HepG2 (cell line): ENCODE measurements around the gene OR13J1. TPM values are rescaled to one million over a fixed set of nuclear protein-coding genes. Genes with fewer than 3 reads are reported as not detected.

ENCODE experiments used
- ADNP ChIP-seq: sonication (generic); formaldehyde crosslinking; IDR thresholded peaks from 2 replicates; pipeline ENCODE4 v1.4.0; 2020; ENCODE audit warnings: missing genetic modification reagents
- AGO2 ChIP-seq: fragments of 200-400 bp; formaldehyde crosslinking; optimal IDR thresholded peaks from 2 replicates; pipeline ENCODE3; 2017; ENCODE audit warnings: mild to moderate bottlenecking, low read depth, low read length, moderate library complexity
- BCL3 ChIP-seq: sonication (generic); formaldehyde crosslinking; IDR thresholded peaks from 2 replicates; pipeline ENCODE4 v1.5.1; 2020; ENCODE audit warnings: mild to moderate bottlenecking, missing genetic modification reagents, moderate library complexity
- FIP1L1 ChIP-seq: fragments of 200-400 bp; formaldehyde crosslinking; IDR thresholded peaks from 2 replicates; pipeline ENCODE4 v1.6.1; 2018; ENCODE audit warnings: low read depth, mild to moderate bottlenecking, low read length, moderate library complexity, borderline replicate concordance; ENCODE audit not compliant: insufficient read depth
- FOXK1 ChIP-seq: sonication (generic); formaldehyde crosslinking; IDR thresholded peaks from 2 replicates; pipeline ENCODE4 v1.4.0; 2020; ENCODE audit warnings: low read depth, missing genetic modification reagents, borderline replicate concordance
- HIVEP1 ChIP-seq: sonication (generic); formaldehyde crosslinking; IDR thresholded peaks from 2 replicates; pipeline ENCODE4 v1.4.0; 2020; ENCODE audit warnings: mild to moderate bottlenecking, missing genetic modification reagents
- JUN ChIP-seq: sonication (generic); formaldehyde crosslinking; IDR thresholded peaks from 2 replicates; pipeline ENCODE4 v1.4.0; 2020; ENCODE audit warnings: mild to moderate bottlenecking, missing genetic modification reagents
- MEIS2 ChIP-seq: sonication (generic); formaldehyde crosslinking; IDR thresholded peaks from 2 replicates; pipeline ENCODE4 v1.9.0; 2021; ENCODE audit warnings: mild to moderate bottlenecking, missing genetic modification reagents
- NCOR1 ChIP-seq: fragments of 200-600 bp; sonication (generic); IDR thresholded peaks from 2 replicates; pipeline ENCODE4 v1.7.0; 2017; ENCODE audit warnings: antibody characterized with exemption, low read length, borderline replicate concordance
- NKX3-1 ChIP-seq: sonication (generic); formaldehyde crosslinking; IDR thresholded peaks from 2 replicates; pipeline ENCODE4 v1.5.0; 2020; ENCODE audit warnings: missing genetic modification reagents
- NR2F6 ChIP-seq, 2 experiments: IDR thresholded peaks; 2 replicates each; pipeline ENCODE4 v1.6.1; 2016; ENCODE audit warnings: antibody characterized with exemption in 1 of 2, mild to moderate bottlenecking in 1 of 2
- RAD51 ChIP-seq: fragments of 450-650 bp; IDR thresholded peaks from 2 replicates; pipeline ENCODE4 v1.6.1; 2016; ENCODE audit warnings: borderline replicate concordance
- ZEB1 ChIP-seq: IDR thresholded peaks from 2 replicates; pipeline ENCODE4 v1.6.1; 2012; ENCODE audit warnings: mild to moderate bottlenecking, low read depth, inconsistent platforms; ENCODE audit not compliant: insufficient replicate concordance
- ZFP36 ChIP-seq: fragments of 150-350 bp; IDR thresholded peaks from 2 replicates; pipeline ENCODE4 v1.6.1; 2018; ENCODE audit warnings: borderline replicate concordance, low read length, low read depth; ENCODE audit not compliant: partially characterized antibody
- ZNF501 ChIP-seq: sonication (generic); formaldehyde crosslinking; IDR thresholded peaks from 2 replicates; pipeline ENCODE4 v1.5.1; 2020; ENCODE audit warnings: mild to moderate bottlenecking, moderate library complexity, missing genetic modification reagents
- ZNF552 ChIP-seq: sonication (generic); formaldehyde crosslinking; IDR thresholded peaks from 2 replicates; pipeline ENCODE4 v1.9.0; 2022; ENCODE audit warnings: missing genetic modification reagents, mild to moderate bottlenecking, borderline replicate concordance
- ZNF687 ChIP-seq: sonication (generic); formaldehyde crosslinking; IDR thresholded peaks from 2 replicates; pipeline ENCODE4 v1.5.1; 2020; ENCODE audit warnings: mild to moderate bottlenecking, missing genetic modification reagents, moderate library complexity
- ZNF761 ChIP-seq: sonication (generic); formaldehyde crosslinking; conservative IDR thresholded peaks from 2 replicates; pipeline ENCODE4 v1.4.0; 2020; ENCODE audit warnings: mild to moderate bottlenecking, missing genetic modification reagents
- polyA plus RNA-seq, 8 experiments: library from polyadenylated mRNA; depleted of rRNA in 3 of 8; stranded (reverse) in 7 of 8; unstranded in 1 of 8; fragments of >200 nt; fragmentation: Illumina TruSeq in 4 of 8; extraction: Trizol in 4 of 8; gene quantifications; 2 replicates each; pipeline versions ENCODE4 v1.2.1 to v1.2.3, GENCODE V29; 2011 to 2016; ENCODE audit warnings: low read depth in 4 of 8, missing spikeins in 1 of 8, mixed read lengths in 1 of 8; ENCODE audit not compliant: insufficient read depth in 1 of 8
- total RNA-seq, 5 experiments: library from RNA; depleted of rRNA; stranded (reverse); fragments of >200 nt; fragmentation: Illumina TruSeq; extraction: Trizol; gene quantifications; 2 replicates each; pipeline ENCODE4 v1.2.3, GENCODE V29; 2016; ENCODE audit warnings: low read depth in 1 of 5
- TF ChIP-seq, protein P1 (sequence below): sonication (generic); formaldehyde crosslinking; IDR thresholded peaks from 2 replicates; pipeline ENCODE4 v1.4.0; 2020; ENCODE audit warnings: missing genetic modification reagents

The OR13J1 gene
- total and polyA plus RNA-seq, 2 of the 13 experiments (the other 11 are each of a cell fraction or from before 2014, with no cell fraction given) = not detected

DNA sequence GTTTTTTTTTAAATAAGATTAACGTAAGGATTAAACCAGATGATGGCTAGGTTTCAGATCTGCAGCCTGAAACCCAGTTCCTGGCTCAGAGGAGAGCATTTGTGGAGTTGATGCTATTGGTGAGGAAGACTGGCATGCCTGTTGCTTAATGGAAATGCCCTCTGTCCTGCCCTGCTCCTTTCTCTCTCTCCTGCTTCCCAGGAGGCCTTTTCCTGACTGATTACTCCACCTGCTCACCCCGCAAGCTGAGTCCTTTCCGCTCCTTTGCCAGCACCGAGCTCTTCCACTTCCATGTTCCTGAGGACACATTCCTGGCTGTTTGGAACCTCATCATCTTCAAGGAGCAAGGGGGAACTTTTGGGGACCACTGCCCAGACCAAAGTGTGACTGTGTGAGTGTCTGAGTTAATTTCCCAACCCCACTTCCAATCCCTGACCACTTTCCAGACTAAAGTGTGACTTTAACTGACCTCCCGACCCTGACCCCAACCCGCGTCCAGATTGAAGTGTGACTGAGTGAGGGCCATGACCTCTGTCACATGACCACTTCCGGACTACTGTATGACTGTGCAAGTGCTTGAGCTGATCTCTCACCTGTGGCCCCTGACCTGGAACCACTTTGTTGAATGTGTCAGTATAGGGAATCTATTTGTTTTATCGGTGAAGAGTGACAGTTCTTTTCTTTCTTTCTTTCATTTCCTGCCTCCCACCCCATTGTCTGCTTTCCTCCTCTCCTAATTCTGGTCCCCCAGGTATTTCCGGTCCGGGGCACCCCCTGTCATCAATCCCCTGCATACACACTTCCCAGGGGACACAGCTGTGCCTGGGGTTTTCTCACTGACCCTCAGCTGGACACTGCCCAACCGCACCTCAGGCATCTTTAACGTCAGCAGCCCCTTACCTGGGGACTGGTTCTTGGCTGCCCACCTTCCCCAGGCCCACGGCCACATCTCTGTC, 35.7 kb downstream of the OR13J1 start (continued):
- TF ChIP-seq, protein P1, sequence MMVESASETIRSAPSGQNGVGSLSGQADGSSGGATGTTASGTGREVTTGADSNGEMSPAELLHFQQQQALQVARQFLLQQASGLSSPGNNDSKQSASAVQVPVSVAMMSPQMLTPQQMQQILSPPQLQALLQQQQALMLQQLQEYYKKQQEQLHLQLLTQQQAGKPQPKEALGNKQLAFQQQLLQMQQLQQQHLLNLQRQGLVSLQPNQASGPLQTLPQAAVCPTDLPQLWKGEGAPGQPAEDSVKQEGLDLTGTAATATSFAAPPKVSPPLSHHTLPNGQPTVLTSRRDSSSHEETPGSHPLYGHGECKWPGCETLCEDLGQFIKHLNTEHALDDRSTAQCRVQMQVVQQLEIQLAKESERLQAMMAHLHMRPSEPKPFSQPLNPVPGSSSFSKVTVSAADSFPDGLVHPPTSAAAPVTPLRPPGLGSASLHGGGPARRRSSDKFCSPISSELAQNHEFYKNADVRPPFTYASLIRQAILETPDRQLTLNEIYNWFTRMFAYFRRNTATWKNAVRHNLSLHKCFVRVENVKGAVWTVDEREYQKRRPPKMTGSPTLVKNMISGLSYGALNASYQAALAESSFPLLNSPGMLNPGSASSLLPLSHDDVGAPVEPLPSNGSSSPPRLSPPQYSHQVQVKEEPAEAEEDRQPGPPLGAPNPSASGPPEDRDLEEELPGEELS (CRISPR knock-in tag) = 0 out of 2 replicates have a peak, but pooled peaks have one; percentile 14
- TF ChIP-seq ZNF761 (CRISPR knock-in tag) (no peak), RAD51 (peak; percentile 41; the same call in 1 of the 2 replicates), NR2F6 (IDR thresholded peaks at IDR 0.05) (peak; percentile 97), NR2F6 (CRISPR knock-in tag; IDR thresholded peaks at IDR 0.05) (peak; percentile 97), ZNF501 (CRISPR knock-in tag) (peak; percentile 54; the same call in 1 of the 2 replicates), BCL3 (CRISPR knock-in tag) (no peak), FOXK1 (CRISPR knock-in tag) (no peak), JUN (CRISPR knock-in tag) (0 out of 2 replicates have a peak, but pooled peaks have one; percentile 23), AGO2 (no peak), ADNP (CRISPR knock-in tag) (no peak), NKX3-1 (CRISPR knock-in tag) (no peak), ZNF552 (no peak), MEIS2 (CRISPR knock-in tag) (0 out of 2 replicates have a peak, but pooled peaks have one; percentile 47), ZFP36 (no peak), ZNF687 (CRISPR knock-in tag) (peak; percentile 30; the same call in 1 of the 2 replicates), FIP1L1 (no peak), ZEB1 (no peak), HIVEP1 (CRISPR knock-in tag) (no peak), NCOR1 (peak; percentile 25; the same call in 1 of the 2 replicates)
